ENCODE data around the gene LCN9. TPM values are rescaled to one million over a fixed set of nuclear protein-coding genes. Genes with fewer than 3 reads are reported as not detected.

LCN9 gene
- polyA plus RNA-seq, 4 donors: not detected

GRCh38 chr9:135655317-135655716 lies 7.8 kb upstream of the LCN9 start:
- FAIRE-seq (no peak), DNase-seq (no peak)
- H3K36me3 ChIP-seq (ENCODE audit: control insufficient read depth in 3 of 3, insufficient read depth in 2 of 3, low read depth in 1 of 3, low read length in 3 of 3): no peaks in the 10 kb centered on the region
- H3K27me3 ChIP-seq (ENCODE audit: control insufficient read depth in 3 of 3, insufficient read depth in 3 of 3, low read length in 3 of 3): no peaks in the 10 kb centered on the region
- H3K4me1 ChIP-seq (ENCODE audit: control insufficient read depth in 3 of 3, insufficient read depth in 2 of 3, low read depth in 1 of 3, low read length in 2 of 3): no peaks in the 10 kb centered on the region
- no peak overlapping the region for H3K27ac ChIP-seq (ENCODE audit: low read depth in 1 of 3, low read length in 2 of 3)
- no peak overlapping the region for H3K4me3 ChIP-seq (ENCODE audit: low read depth in 1 of 3, low read length in 3 of 3)
- 76 to 80% (median 77%) methylated on average over 4 to 8 of the region's 8 CpGs for WGBS, 3 donors
- H3K9me3 ChIP-seq (ENCODE audit: control insufficient read depth in 2 of 2, insufficient read depth in 1 of 2, low read depth in 1 of 2, low read length in 1 of 2): peaks cover 0 to 3% of the 10 kb centered on the region in 2 donors

GRCh38 chr9:135657416-135657815 lies 5.7 kb upstream of the LCN9 start:
- Histone ChIP-seq H3K27me3 (ENCODE audit: control insufficient read depth in 3 of 3, insufficient read depth in 3 of 3, low read length in 3 of 3) (no peaks in the 10 kb centered on the region), H3K36me3 (ENCODE audit: control insufficient read depth in 3 of 3, insufficient read depth in 2 of 3, low read depth in 1 of 3, low read length in 3 of 3) (no peaks in the 10 kb centered on the region), H3K4me1 (ENCODE audit: control insufficient read depth in 3 of 3, insufficient read depth in 2 of 3, low read depth in 1 of 3, low read length in 2 of 3) (no peaks in the 10 kb centered on the region), H3K9me3 (ENCODE audit: control insufficient read depth in 2 of 2, insufficient read depth in 1 of 2, low read depth in 1 of 2, low read length in 1 of 2) (no peaks in the 10 kb centered on the region), H3K27ac (ENCODE audit: low read depth in 1 of 3, low read length in 2 of 3) (no peak overlapping the region), H3K4me3 (ENCODE audit: low read depth in 1 of 3, low read length in 3 of 3) (no peak overlapping the region)
- DNase-seq (no peak), FAIRE-seq (no peak)
- 85 to 89% (median 87%) methylated on average over 15 of the region's 15 CpGs for WGBS, 3 donors

GRCh38 chr9:135659252-135659651 lies 3.9 kb upstream of the LCN9 start:
- 86 to 91% (median 90%) methylated on average over 13 of the region's 13 CpGs for WGBS, 3 donors
- H3K27ac ChIP-seq (ENCODE audit: low read depth in 1 of 3, low read length in 2 of 3): no peak overlapping the region
- no peaks in the 10 kb centered on the region for H3K9me3 ChIP-seq (ENCODE audit: control insufficient read depth in 2 of 2, insufficient read depth in 1 of 2, low read depth in 1 of 2, low read length in 1 of 2)
- no peaks in the 10 kb centered on the region for H3K4me1 ChIP-seq (ENCODE audit: control insufficient read depth in 3 of 3, insufficient read depth in 2 of 3, low read depth in 1 of 3, low read length in 2 of 3)
- FAIRE-seq (no peak), DNase-seq (no peak)
- H3K4me3 ChIP-seq (ENCODE audit: low read depth in 1 of 3, low read length in 3 of 3): no peak overlapping the region
- H3K27me3 ChIP-seq (ENCODE audit: control insufficient read depth in 3 of 3, insufficient read depth in 3 of 3, low read length in 3 of 3): no peaks in the 10 kb centered on the region
- H3K36me3 ChIP-seq (ENCODE audit: control insufficient read depth in 3 of 3, insufficient read depth in 2 of 3, low read depth in 1 of 3, low read length in 3 of 3): no peaks in the 10 kb centered on the region

GRCh38 chr9:135660407-135660806 lies 2.7 kb upstream of the LCN9 start:
- Histone ChIP-seq H3K36me3 (ENCODE audit: control insufficient read depth in 3 of 3, insufficient read depth in 2 of 3, low read depth in 1 of 3, low read length in 3 of 3) (no peaks in the 10 kb centered on the region), H3K4me3 (ENCODE audit: low read depth in 1 of 3, low read length in 3 of 3) (no peak overlapping the region), H3K9me3 (ENCODE audit: control insufficient read depth in 2 of 2, insufficient read depth in 1 of 2, low read depth in 1 of 2, low read length in 1 of 2) (no peaks in the 10 kb centered on the region), H3K27me3 (ENCODE audit: control insufficient read depth in 3 of 3, insufficient read depth in 3 of 3, low read length in 3 of 3) (no peaks in the 10 kb centered on the region), H3K27ac (ENCODE audit: low read depth in 1 of 3, low read length in 2 of 3) (no peak overlapping the region), H3K4me1 (ENCODE audit: control insufficient read depth in 3 of 3, insufficient read depth in 2 of 3, low read depth in 1 of 3, low read length in 2 of 3) (no peaks in the 10 kb centered on the region)
- 91% methylated on average over 22 of the region's 22 CpGs for WGBS, 3 donors
- no peak for DNase-seq
- no peak for FAIRE-seq

- 51 to 60% (median 55%) methylated on average over 18 to 19 of the region's 19 CpGs for WGBS, 3 donors
- no peaks in the 10 kb centered on the region for H3K27me3 ChIP-seq (ENCODE audit: control insufficient read depth in 3 of 3, insufficient read depth in 3 of 3, low read length in 3 of 3)
- no peaks in the 10 kb centered on the region for H3K4me1 ChIP-seq (ENCODE audit: control insufficient read depth in 3 of 3, insufficient read depth in 2 of 3, low read depth in 1 of 3, low read length in 2 of 3)
- H3K27ac ChIP-seq (ENCODE audit: low read depth in 1 of 3, low read length in 2 of 3): no peak overlapping the region
- no peaks in the 10 kb centered on the region for H3K36me3 ChIP-seq (ENCODE audit: control insufficient read depth in 3 of 3, insufficient read depth in 2 of 3, low read depth in 1 of 3, low read length in 3 of 3)
- no peak for FAIRE-seq
- no peak overlapping the region for H3K4me3 ChIP-seq (ENCODE audit: low read depth in 1 of 3, low read length in 3 of 3)
- H3K9me3 ChIP-seq (ENCODE audit: control insufficient read depth in 2 of 2, insufficient read depth in 1 of 2, low read depth in 1 of 2, low read length in 1 of 2): no peaks in the 10 kb centered on the region
- no peak for DNase-seq
These were observed 1.1 kb upstream of the LCN9 start for GRCh38 chr9:135661816-135662560.

- Histone ChIP-seq H3K9me3 (ENCODE audit: control insufficient read depth in 2 of 2, insufficient read depth in 1 of 2, low read depth in 1 of 2, low read length in 1 of 2) (peaks cover 0 to 1% of the 10 kb centered on the region in 2 donors), H3K4me3 (ENCODE audit: low read depth in 1 of 3, low read length in 3 of 3) (no peak overlapping the region), H3K36me3 (ENCODE audit: control insufficient read depth in 3 of 3, insufficient read depth in 2 of 3, low read depth in 1 of 3, low read length in 3 of 3) (no peaks in the 10 kb centered on the region), H3K27ac (ENCODE audit: low read depth in 1 of 3, low read length in 2 of 3) (no peak overlapping the region), H3K27me3 (ENCODE audit: control insufficient read depth in 3 of 3, insufficient read depth in 3 of 3, low read length in 3 of 3) (no peaks in the 10 kb centered on the region), H3K4me1 (ENCODE audit: control insufficient read depth in 3 of 3, insufficient read depth in 2 of 3, low read depth in 1 of 3, low read length in 2 of 3) (no peaks in the 10 kb centered on the region)
- FAIRE-seq (no peak), DNase-seq (no peak)
- WGBS, 3 donors: 33 to 57% (median 41%) methylated on average over 3 of the region's 3 CpGs
These were observed 302 bp downstream of the LCN9 start for GRCh38 chr9:135663451-135663770.

GRCh38 chr9:135663857-135664256 lies 748 bp downstream of the LCN9 start:
- FAIRE-seq (no peak), DNase-seq (no peak)
- WGBS, 3 donors: 78 to 83% (median 83%) methylated on average over 10 to 12 of the region's 12 CpGs
- no peak overlapping the region for H3K4me3 ChIP-seq (ENCODE audit: low read depth in 1 of 3, low read length in 3 of 3)
- H3K4me1 ChIP-seq (ENCODE audit: control insufficient read depth in 3 of 3, insufficient read depth in 2 of 3, low read depth in 1 of 3, low read length in 2 of 3): no peaks in the 10 kb centered on the region
- H3K27ac ChIP-seq (ENCODE audit: low read depth in 1 of 3, low read length in 2 of 3): no peak overlapping the region
- no peaks in the 10 kb centered on the region for H3K27me3 ChIP-seq (ENCODE audit: control insufficient read depth in 3 of 3, insufficient read depth in 3 of 3, low read length in 3 of 3)
- no peaks in the 10 kb centered on the region for H3K36me3 ChIP-seq (ENCODE audit: control insufficient read depth in 3 of 3, insufficient read depth in 2 of 3, low read depth in 1 of 3, low read length in 3 of 3)
- peaks cover 0 to 4% of the 10 kb centered on the region in 2 donors for H3K9me3 ChIP-seq (ENCODE audit: control insufficient read depth in 2 of 2, insufficient read depth in 1 of 2, low read depth in 1 of 2, low read length in 1 of 2)

GRCh38 chr9:135664266-135664665 lies 1.2 kb downstream of the LCN9 start:
- H3K4me1 ChIP-seq (ENCODE audit: control insufficient read depth in 3 of 3, insufficient read depth in 2 of 3, low read depth in 1 of 3, low read length in 2 of 3): no peaks in the 10 kb centered on the region
- H3K36me3 ChIP-seq (ENCODE audit: control insufficient read depth in 3 of 3, insufficient read depth in 2 of 3, low read depth in 1 of 3, low read length in 3 of 3): no peaks in the 10 kb centered on the region
- FAIRE-seq (no peak), DNase-seq (no peak)
- H3K27ac ChIP-seq (ENCODE audit: low read depth in 1 of 3, low read length in 2 of 3): no peak overlapping the region
- H3K4me3 ChIP-seq (ENCODE audit: low read depth in 1 of 3, low read length in 3 of 3): no peak overlapping the region
- H3K9me3 ChIP-seq (ENCODE audit: control insufficient read depth in 2 of 2, insufficient read depth in 1 of 2, low read depth in 1 of 2, low read length in 1 of 2): peaks cover 0 to 4% of the 10 kb centered on the region in 2 donors
- WGBS, 3 donors: 77 to 89% (median 79%) methylated on average over 10 of the region's 10 CpGs
- no peaks in the 10 kb centered on the region for H3K27me3 ChIP-seq (ENCODE audit: control insufficient read depth in 3 of 3, insufficient read depth in 3 of 3, low read length in 3 of 3)
